HG03159 (cell line): ENCODE results near the gene TULP3.

Source experiments
- ATAC-seq: cut with Tn5 transposase; IDR thresholded peaks from one replicate; pipeline ENCODE4 v1.9.1; 2021; ENCODE audit warnings: mild to moderate bottlenecking, moderate library complexity; ENCODE audit not compliant: unreplicated experiment

TULP3 gene

GRCh38 chr12:2925322-2925995 is 34.8 kb downstream of the TULP3 start:
- no peak for ATAC-seq

- no peak for ATAC-seq
These were observed 40.2 kb downstream of the TULP3 start for GRCh38 chr12:2930865-2931264.

- ATAC-seq, result no peak
These were observed 42.9 kb downstream of the TULP3 start for GRCh38 chr12:2933586-2933985.

GRCh38 chr12:2934371-2934770 is 43.7 kb downstream of the TULP3 start:
- ATAC-seq, result no peak

GRCh38 chr12:2936301-2936700 is 45.6 kb downstream of the TULP3 start:
- ATAC-seq, result no peak

- no peak for ATAC-seq
These were observed 46.8 kb downstream of the TULP3 start for GRCh38 chr12:2937500-2937899.

GRCh38 chr12:2939191-2939590 is 48.5 kb downstream of the TULP3 start:
- ATAC-seq, result no peak

- ATAC-seq, result no peak
These were observed 49.9 kb downstream of the TULP3 start for GRCh38 chr12:2940564-2940963.

GRCh38 chr12:2941524-2941923 is 50.8 kb downstream of the TULP3 start:
- ATAC-seq, result no peak

GRCh38 chr12:2944401-2945047 is 53.8 kb downstream of the TULP3 start:
- ATAC-seq, result no peak

- no peak for ATAC-seq
These were observed 58.7 kb downstream of the TULP3 start for GRCh38 chr12:2949411-2949810.

GRCh38 chr12:2955888-2956287 is 65.2 kb downstream of the TULP3 start:
- ATAC-seq, result no peak

- ATAC-seq, result no peak
These were observed 67.2 kb downstream of the TULP3 start for GRCh38 chr12:2957816-2958431.

- ATAC-seq, result no peak
These were observed 67.9 kb downstream of the TULP3 start for GRCh38 chr12:2958432-2959191.

GRCh38 chr12:2959192-2959504 is 68.5 kb downstream of the TULP3 start, which contains the start of gene TEAD4:
Gene TEAD4, plus strand, starts transcription at chr12:2959397.
- ATAC-seq, result no peak

- ATAC-seq, result no peak
These were observed 69.1 kb downstream of the TULP3 start for GRCh38 chr12:2959505-2960389.

GRCh38 chr12:2960390-2960956 is 69.8 kb downstream of the TULP3 start:
- ATAC-seq, result no peak

- no peak for ATAC-seq
These were observed 70.4 kb downstream of the TULP3 start for GRCh38 chr12:2960996-2961616.

- no peak for ATAC-seq
These were observed 71.0 kb downstream of the TULP3 start for GRCh38 chr12:2961705-2962104.
